Kidney epithelial cell (primary cell): ENCODE data around the gene OSBPL5. TPM values are rescaled to one million over a fixed set of nuclear protein-coding genes. Genes with fewer than 3 reads are reported as not detected.

ENCODE experiments used
- DNase-seq: peaks from one replicate; pipeline ENCODE4 v3.0.0-alpha.2; 2010; ENCODE audit warnings: low read depth
- H3K27me3 ChIP-seq: 2 replicates; pipeline ENCODE4 v1.6.0; 2011; ENCODE audit warnings: low read length; ENCODE audit not compliant: control insufficient read depth, insufficient read depth
- H3K36me3 ChIP-seq: 2 replicates; pipeline ENCODE4 v1.5.1; 2011; ENCODE audit warnings: low read length; ENCODE audit not compliant: control insufficient read depth, insufficient read depth
- H3K4me3 ChIP-seq: 2 replicates; pipeline ENCODE4 v1.5.1; 2011; ENCODE audit warnings: low read depth, mild to moderate bottlenecking, control low read depth, low read length
- CTCF ChIP-seq: IDR thresholded peaks from 2 replicates; pipeline ENCODE4 v1.5.1; 2011; ENCODE audit warnings: mild to moderate bottlenecking, moderate library complexity, low read length, control low read depth, inconsistent platforms; ENCODE audit not compliant: insufficient read depth, poor library complexity, severe bottlenecking
- total RNA-seq: library from RNA; depleted of rRNA; stranded (reverse); fragments of >200 nt; gene quantifications from 2 replicates; pipeline ENCODE4 v1.2.3, GENCODE V29; 2015

The OSBPL5 gene
- total RNA-seq, 1 donor from 2014 or later = 10.2 TPM

GRCh38 chr11:3184732-3185347, 19.7 kb upstream of the OSBPL5 start:
- no peak for DNase-seq
- no peak for TF ChIP-seq CTCF
- no peaks in the 10 kb centered on the region for H3K36me3 ChIP-seq
- no peak overlapping the region for H3K4me3 ChIP-seq
- peaks cover 7% of the 10 kb centered on the region for H3K27me3 ChIP-seq

GRCh38 chr11:3183523-3183922, 18.4 kb upstream of the OSBPL5 start:
- no peak for DNase-seq
- no peak for TF ChIP-seq CTCF
- H3K4me3 ChIP-seq = no peak overlapping the region
- H3K27me3 ChIP-seq = peaks cover 2% of the 10 kb centered on the region
- H3K36me3 ChIP-seq = no peaks in the 10 kb centered on the region

GRCh38 chr11:3182462-3182852, 17.3 kb upstream of the OSBPL5 start:
- no peak for TF ChIP-seq CTCF
- Histone ChIP-seq H3K27me3 (no peaks in the 10 kb centered on the region), H3K36me3 (no peaks in the 10 kb centered on the region), H3K4me3 (no peak overlapping the region)
- DNase-seq = no peak

GRCh38 chr11:3181725-3182461, 16.8 kb upstream of the OSBPL5 start:
- no peak for TF ChIP-seq CTCF
- Histone ChIP-seq H3K4me3 (no peak overlapping the region), H3K36me3 (no peaks in the 10 kb centered on the region), H3K27me3 (no peaks in the 10 kb centered on the region)
- no peak for DNase-seq

- DNase-seq = no peak
- no peak overlapping the region for H3K4me3 ChIP-seq
- no peaks in the 10 kb centered on the region for H3K27me3 ChIP-seq
- no peaks in the 10 kb centered on the region for H3K36me3 ChIP-seq
- no peak for TF ChIP-seq CTCF
These were observed 15.8 kb upstream of the OSBPL5 start for GRCh38 chr11:3180869-3181268.
